Measurements from ENCODE around the gene CCDC83. TPM values are rescaled to one million over a fixed set of nuclear protein-coding genes. Genes with fewer than 3 reads are reported as not detected.

The CCDC83 gene
- total and polyA plus RNA-seq, 2 experiments from 2014 or later, result not detected

- TF ChIP-seq ETS1 (IDR thresholded peaks at IDR 0.05) (no peak), CTCF (conservative IDR thresholded peaks at IDR 0.05; ENCODE audit: low read depth in 2 of 2) (no peak), POLR2AphosphoS5 (IDR thresholded peaks at IDR 0.05; ENCODE audit: low read depth) (no peak)
Measured at GRCh38 chr11:85902353-85902752, 47.2 kb downstream of the CCDC83 start (continued).

DNA sequence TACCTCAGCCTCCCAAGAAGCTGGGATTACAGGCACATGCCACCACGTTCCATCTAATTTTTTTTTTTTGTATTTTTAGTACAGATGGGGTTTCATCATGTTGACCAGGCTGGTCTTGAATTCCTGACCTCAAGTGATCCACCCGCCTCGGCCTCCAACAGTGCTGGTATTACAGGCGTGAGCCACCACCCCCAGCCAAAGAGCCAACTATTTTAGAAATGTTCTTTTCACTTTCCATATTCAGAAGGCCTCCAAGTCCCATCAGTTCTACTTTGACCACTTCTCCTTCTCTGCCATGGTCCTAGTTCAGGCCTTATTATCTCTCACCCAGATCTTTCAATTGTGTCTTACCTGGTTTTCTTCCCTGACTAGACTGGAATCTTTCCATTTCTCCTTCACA, 48.2 kb downstream of the CCDC83 start:
- no peaks in the 10 kb centered on the region for H3K27me3 ChIP-seq (ENCODE audit: insufficient read depth)
- ATAC-seq, result no peak

More for the DNA sequence above, 48.2 kb downstream of the CCDC83 start:
- no peak for DNase-seq (ENCODE audit: low spot score)
- Mint-ChIP-seq H3K9me3 (no peaks in the 10 kb centered on the region), H3K4me1 (peaks cover 4% of the 10 kb centered on the region; the same call in 1 of the 3 replicates), H3K4me3 (no peak overlapping the region), H3K27me3 (ENCODE audit: insufficient read depth, low read depth, poor library complexity) (no peaks in the 10 kb centered on the region), H3K27ac (no peak overlapping the region), H3K36me3 (ENCODE audit: low read depth) (no peaks in the 10 kb centered on the region)
- no peaks in the 10 kb centered on the region for H3F3A ChIP-seq (replicated peaks; ENCODE audit: low read depth)
- H3K4me2 ChIP-seq, result no peak overlapping the region
- no peak overlapping the region for H2AFZ ChIP-seq
- no peaks in the 10 kb centered on the region for H3K36me3 ChIP-seq (ENCODE audit: insufficient read depth)
- no peak overlapping the region for H3K4me3 ChIP-seq
- no peak overlapping the region for H3K27ac ChIP-seq (ENCODE audit: low read depth)
- no peaks in the 10 kb centered on the region for H3K9me2 ChIP-seq (ENCODE audit: insufficient read depth)
- no peaks in the 10 kb centered on the region for H4K20me1 ChIP-seq (replicated peaks; ENCODE audit: insufficient read depth)
- no peaks in the 10 kb centered on the region for H3K79me2 ChIP-seq (replicated peaks; ENCODE audit: insufficient read depth)
- no peaks in the 10 kb centered on the region for H3K4me1 ChIP-seq (ENCODE audit: insufficient read depth)
- no peak for TF ChIP-seq CTCF (conservative IDR thresholded peaks at IDR 0.05; ENCODE audit: low read depth in 2 of 2)
- no peak for TF ChIP-seq ETS1 (IDR thresholded peaks at IDR 0.05)
- no peak for TF ChIP-seq ZNF114 (CRISPR knock-in tag; IDR thresholded peaks at IDR 0.05)
- TF ChIP-seq, protein P1, sequence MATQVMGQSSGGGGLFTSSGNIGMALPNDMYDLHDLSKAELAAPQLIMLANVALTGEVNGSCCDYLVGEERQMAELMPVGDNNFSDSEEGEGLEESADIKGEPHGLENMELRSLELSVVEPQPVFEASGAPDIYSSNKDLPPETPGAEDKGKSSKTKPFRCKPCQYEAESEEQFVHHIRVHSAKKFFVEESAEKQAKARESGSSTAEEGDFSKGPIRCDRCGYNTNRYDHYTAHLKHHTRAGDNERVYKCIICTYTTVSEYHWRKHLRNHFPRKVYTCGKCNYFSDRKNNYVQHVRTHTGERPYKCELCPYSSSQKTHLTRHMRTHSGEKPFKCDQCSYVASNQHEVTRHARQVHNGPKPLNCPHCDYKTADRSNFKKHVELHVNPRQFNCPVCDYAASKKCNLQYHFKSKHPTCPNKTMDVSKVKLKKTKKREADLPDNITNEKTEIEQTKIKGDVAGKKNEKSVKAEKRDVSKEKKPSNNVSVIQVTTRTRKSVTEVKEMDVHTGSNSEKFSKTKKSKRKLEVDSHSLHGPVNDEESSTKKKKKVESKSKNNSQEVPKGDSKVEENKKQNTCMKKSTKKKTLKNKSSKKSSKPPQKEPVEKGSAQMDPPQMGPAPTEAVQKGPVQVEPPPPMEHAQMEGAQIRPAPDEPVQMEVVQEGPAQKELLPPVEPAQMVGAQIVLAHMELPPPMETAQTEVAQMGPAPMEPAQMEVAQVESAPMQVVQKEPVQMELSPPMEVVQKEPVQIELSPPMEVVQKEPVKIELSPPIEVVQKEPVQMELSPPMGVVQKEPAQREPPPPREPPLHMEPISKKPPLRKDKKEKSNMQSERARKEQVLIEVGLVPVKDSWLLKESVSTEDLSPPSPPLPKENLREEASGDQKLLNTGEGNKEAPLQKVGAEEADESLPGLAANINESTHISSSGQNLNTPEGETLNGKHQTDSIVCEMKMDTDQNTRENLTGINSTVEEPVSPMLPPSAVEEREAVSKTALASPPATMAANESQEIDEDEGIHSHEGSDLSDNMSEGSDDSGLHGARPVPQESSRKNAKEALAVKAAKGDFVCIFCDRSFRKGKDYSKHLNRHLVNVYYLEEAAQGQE (IDR thresholded peaks at IDR 0.05; ENCODE audit: unreplicated experiment), result no peak
